Esophagus muscularis mucosa (tissue), 4 donors: Measurements from ENCODE around the gene DENND1C. TPM values are rescaled to one million over a fixed set of nuclear protein-coding genes. Genes with fewer than 3 reads are reported as not detected.
A peak's percentile ranks its signal among the peaks of the same experiment; 100 is the strongest.

Experiments
- DNase-seq: peaks from one replicate; pipeline ENCODE4 v3.0.0-alpha.2; 2017; ENCODE audit errors: extremely low spot score
- H3K27ac ChIP-seq, 4 donors: fragments of 200-600 bp; sonication (generic); replicated peaks in 1 of 4; 1 replicate in 3 of 4; 2 replicates in 1 of 4; pipeline ENCODE4 v1.5.1; 2016 to 2019; ENCODE audit warnings: mild to moderate bottlenecking in 1 of 4
- H3K27me3 ChIP-seq, 4 donors: fragments of 200-600 bp; sonication (generic); one replicate each; pipeline versions ENCODE4 v1.5.1 to v1.6.0; 2016 to 2019
- H3K36me3 ChIP-seq, 4 donors: fragments of 200-600 bp; sonication (generic); one replicate each; pipeline ENCODE4 v1.5.1; 2016 to 2019
- H3K4me1 ChIP-seq, 4 donors: fragments of 200-600 bp; sonication (generic); one replicate each; pipeline ENCODE4 v1.5.1; 2016 to 2019
- H3K4me3 ChIP-seq, 4 donors: fragments of 200-600 bp; sonication (generic); 1 replicate in 2 of 4; 2 replicates in 2 of 4; pipeline ENCODE4 v1.5.1; 2016 to 2019; ENCODE audit warnings: mild to moderate bottlenecking in 4 of 4, moderate library complexity in 1 of 4
- H3K9me3 ChIP-seq, 4 donors: fragments of 200-600 bp; sonication (generic); 1 replicate in 3 of 4; 2 replicates in 1 of 4; pipeline ENCODE4 v1.5.1; 2016 to 2019
- EP300 ChIP-seq: sonication (generic); formaldehyde crosslinking; IDR thresholded peaks from one replicate; pipeline ENCODE4 v1.6.1; 2017; ENCODE audit warnings: antibody characterized with exemption
- POLR2A ChIP-seq: fragments of 450-650 bp; IDR thresholded peaks from one replicate; pipeline ENCODE4 v1.6.1; 2017; ENCODE audit warnings: antibody characterized with exemption, moderate library complexity, mild to moderate bottlenecking, low read depth
- POLR2AphosphoS5 ChIP-seq, 2 donors: sonication (generic); formaldehyde crosslinking; IDR thresholded peaks; one replicate each; pipeline ENCODE4 v1.6.1; 2017; ENCODE audit warnings: antibody characterized with exemption in 2 of 2
- WGBS: methylation state at CpG from one replicate; pipeline ENCODE4 v1.1.5; 2018; 5-methylcytosine and 5-hydroxymethylcytosine counted together
- intact Hi-C: fragments of 100-400 bp; cut with DNase I; formaldehyde crosslinking; loops from one replicate; pipeline ENCODE4 v1.15.1; 2023
- total RNA-seq, 4 donors: library from RNA; depleted of rRNA; stranded (reverse); fragments of >200 nt; gene quantifications; one replicate each; pipeline versions ENCODE4 v1.1.0 to v1.2.1, GENCODE V29; 2016
- TF ChIP-seq, protein P1 (sequence below), 3 experiments: fragments of 200-600 bp in 2 of 3; fragments of 450-650 bp in 1 of 3; sonication (generic) in 2 of 3; IDR thresholded peaks; one replicate each; pipeline ENCODE4 v1.5.1; 2017 to 2019; ENCODE audit warnings: antibody characterized with exemption in 3 of 3, mild to moderate bottlenecking in 2 of 3, moderate library complexity in 1 of 3

DENND1C gene
- total RNA-seq, 4 donors from 2014 or later = 0.13 to 2.8 (median 1.1) TPM

DNA sequence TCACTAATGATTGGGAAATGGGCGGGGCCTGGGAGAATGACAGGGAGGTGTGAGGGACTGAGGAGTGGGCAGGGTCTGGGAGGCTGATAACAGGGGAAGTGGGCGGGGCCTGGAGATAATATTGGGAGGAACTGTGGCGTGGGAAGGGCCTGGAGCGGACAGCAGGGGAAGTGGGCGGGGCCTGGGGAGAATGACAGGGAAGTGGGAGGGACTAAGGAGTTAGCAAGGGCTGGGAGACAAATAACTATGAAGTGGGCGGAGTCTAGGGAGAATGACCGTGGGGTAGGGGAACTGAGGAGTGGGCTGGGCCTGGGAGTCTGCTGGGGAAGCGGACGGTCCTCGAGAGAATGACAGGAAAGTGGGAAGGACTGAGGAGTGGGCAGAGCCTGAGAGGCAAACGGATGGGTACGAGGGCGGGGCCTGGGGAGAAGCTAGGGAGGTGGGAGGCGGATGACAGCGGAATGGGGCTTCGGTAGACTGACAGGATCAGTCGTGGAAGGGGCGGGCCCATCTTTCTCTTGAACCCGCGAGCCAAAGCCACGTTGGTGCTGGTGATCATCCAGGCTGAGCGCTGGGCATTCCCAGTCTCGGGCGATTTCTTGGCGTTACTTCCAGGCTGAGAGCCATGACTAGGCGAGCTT is 34.6 kb upstream of the DENND1C start:
- no peaks in the 10 kb centered on the region for H3K36me3 ChIP-seq
- TF ChIP-seq, protein P1, sequence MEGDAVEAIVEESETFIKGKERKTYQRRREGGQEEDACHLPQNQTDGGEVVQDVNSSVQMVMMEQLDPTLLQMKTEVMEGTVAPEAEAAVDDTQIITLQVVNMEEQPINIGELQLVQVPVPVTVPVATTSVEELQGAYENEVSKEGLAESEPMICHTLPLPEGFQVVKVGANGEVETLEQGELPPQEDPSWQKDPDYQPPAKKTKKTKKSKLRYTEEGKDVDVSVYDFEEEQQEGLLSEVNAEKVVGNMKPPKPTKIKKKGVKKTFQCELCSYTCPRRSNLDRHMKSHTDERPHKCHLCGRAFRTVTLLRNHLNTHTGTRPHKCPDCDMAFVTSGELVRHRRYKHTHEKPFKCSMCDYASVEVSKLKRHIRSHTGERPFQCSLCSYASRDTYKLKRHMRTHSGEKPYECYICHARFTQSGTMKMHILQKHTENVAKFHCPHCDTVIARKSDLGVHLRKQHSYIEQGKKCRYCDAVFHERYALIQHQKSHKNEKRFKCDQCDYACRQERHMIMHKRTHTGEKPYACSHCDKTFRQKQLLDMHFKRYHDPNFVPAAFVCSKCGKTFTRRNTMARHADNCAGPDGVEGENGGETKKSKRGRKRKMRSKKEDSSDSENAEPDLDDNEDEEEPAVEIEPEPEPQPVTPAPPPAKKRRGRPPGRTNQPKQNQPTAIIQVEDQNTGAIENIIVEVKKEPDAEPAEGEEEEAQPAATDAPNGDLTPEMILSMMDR (IDR thresholded peaks at IDR 0.05) = no peak
- TF ChIP-seq POLR2A (no peak), EP300 (no peak), POLR2AphosphoS5 (IDR thresholded peaks at IDR 0.05) (peak in 1 of 2 donors; percentile 13)
- WGBS = 2% methylated on average over 22 of the region's 26 CpGs
- H3K27me3 ChIP-seq = peaks cover 0 to 9% (median 0%) of the 10 kb centered on the region in 4 donors
- peaks cover 7 to 24% (median 16%) of the 10 kb centered on the region in 4 donors for H3K4me1 ChIP-seq
- intact Hi-C loops = loop anchor here (2.0 to 5.0 kb wide), 3 partner anchors 221 to 347 kb away; partner anchors contain the start of genes GPR108 and TRIP10
- H3K4me3 ChIP-seq = peak overlapping the region; percentile 67 to 73 (median 69)
- no peaks in the 10 kb centered on the region for H3K9me3 ChIP-seq
- peak overlapping the region; percentile 64 to 79 (median 76) for H3K27ac ChIP-seq
- peak; percentile 96 for DNase-seq

- peaks cover 7 to 24% (median 16%) of the 10 kb centered on the region in 4 donors for H3K4me1 ChIP-seq
- WGBS = 89% methylated on average over 13 of the region's 15 CpGs
- H3K4me3 ChIP-seq = no peak overlapping the region
- no peak for DNase-seq
- intact Hi-C loops = loop anchor here (5.0 kb wide), 2 partner anchors 222 to 237 kb away; partner anchors contain the start of genes GPR108 and TRIP10
- TF ChIP-seq POLR2A (no peak), POLR2AphosphoS5 (IDR thresholded peaks at IDR 0.05) (no peak), EP300 (no peak)
- TF ChIP-seq, protein P1 (IDR thresholded peaks at IDR 0.05) = no peak
- H3K9me3 ChIP-seq = no peaks in the 10 kb centered on the region
- no peaks in the 10 kb centered on the region for H3K27me3 ChIP-seq
- H3K27ac ChIP-seq = no peak overlapping the region
- no peaks in the 10 kb centered on the region for H3K36me3 ChIP-seq
These were observed 33.4 kb upstream of the DENND1C start for GRCh38 chr19:6514926-6515544.

DNA sequence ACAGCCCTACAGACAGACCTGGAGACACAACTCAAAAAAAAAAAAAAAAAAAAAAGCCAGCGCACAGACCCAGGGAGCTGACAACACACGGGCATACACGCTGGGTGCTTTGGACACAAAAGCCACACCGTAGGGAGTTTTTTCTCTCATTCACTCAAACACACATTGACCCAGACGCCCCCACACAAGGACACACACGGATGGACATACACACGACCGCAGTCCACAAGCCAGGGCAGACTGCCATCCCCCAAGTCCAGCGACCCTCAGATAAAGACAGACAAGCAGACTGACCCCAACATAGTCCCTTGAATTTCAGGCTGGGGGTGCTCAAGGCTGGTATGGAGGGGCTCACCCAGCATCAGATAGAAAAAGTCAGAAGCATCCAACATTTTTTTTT is 32.5 kb upstream of the DENND1C start:
- Histone ChIP-seq H3K9me3 (no peaks in the 10 kb centered on the region), H3K4me1 (peaks cover 7 to 24% (median 16%) of the 10 kb centered on the region in 4 donors), H3K4me3 (no peak overlapping the region), H3K36me3 (no peaks in the 10 kb centered on the region), H3K27ac (no peak overlapping the region), H3K27me3 (no peaks in the 10 kb centered on the region)
- no peak for DNase-seq
- 74% methylated on average over 9 of the region's 9 CpGs for WGBS
- TF ChIP-seq POLR2A = no peak
- no peak for TF ChIP-seq EP300
- TF ChIP-seq POLR2AphosphoS5 (IDR thresholded peaks at IDR 0.05) = no peak
- TF ChIP-seq, protein P1 (IDR thresholded peaks at IDR 0.05) = no peak
- intact Hi-C loops = no loop called here

GRCh38 chr19:6510618-6511017 is 29.0 kb upstream of the DENND1C start:
- Histone ChIP-seq H3K9me3 (no peaks in the 10 kb centered on the region), H3K4me1 (no peaks in the 10 kb centered on the region), H3K4me3 (no peak overlapping the region), H3K36me3 (no peaks in the 10 kb centered on the region), H3K27me3 (peaks cover 0 to 4% (median 0%) of the 10 kb centered on the region in 4 donors), H3K27ac (no peak overlapping the region)
- WGBS = 85% methylated on average over 7 of the region's 7 CpGs
- intact Hi-C loops = no loop called here
- DNase-seq = no peak
- no peak for TF ChIP-seq POLR2A
- no peak for TF ChIP-seq EP300
- no peak for TF ChIP-seq POLR2AphosphoS5 (IDR thresholded peaks at IDR 0.05)
- TF ChIP-seq, protein P1 (IDR thresholded peaks at IDR 0.05) = no peak
